Measurements from ENCODE around the gene DNAJC16. TPM values are rescaled to one million over a fixed set of nuclear protein-coding genes. Genes with fewer than 3 reads are reported as not detected.

DNAJC16 gene
- total and polyA plus RNA-seq, 4 donors = 3.3 to 14.2 (median 11.1) TPM

- no peaks in the 10 kb centered on the region for H3K9me3 ChIP-seq (ENCODE audit: control insufficient read depth in 4 of 4, low read length in 3 of 4)
- DNase-seq (ENCODE audit: low spot score) = no peak
- TF ChIP-seq ZBTB33 (IDR thresholded peaks at IDR 0.05) = no peak
- no peak for TF ChIP-seq TAF1 (conservative IDR thresholded peaks at IDR 0.05)
- TF ChIP-seq NR2F2 (IDR thresholded peaks at IDR 0.05) = no peak
- TF ChIP-seq FOXA2 (IDR thresholded peaks at IDR 0.05) = no peak
- TF ChIP-seq HNF4A (conservative IDR thresholded peaks at IDR 0.05) = no peak
- no peak for TF ChIP-seq HNF4G (IDR thresholded peaks at IDR 0.05)
- TF ChIP-seq GABPA (IDR thresholded peaks at IDR 0.05 in 1 of 2, conservative IDR thresholded peaks at IDR 0.05 in 1 of 2) = no peak
- no peak for TF ChIP-seq REST (IDR thresholded peaks at IDR 0.05)
- no peak for TF ChIP-seq SP1 (IDR thresholded peaks at IDR 0.05)
- no peak for TF ChIP-seq RAD21 (IDR thresholded peaks at IDR 0.05)
- TF ChIP-seq JUND (IDR thresholded peaks at IDR 0.05) = no peak
- TF ChIP-seq MAX (IDR thresholded peaks at IDR 0.05) = no peak
- TF ChIP-seq CTCF (IDR thresholded peaks at IDR 0.05; ENCODE audit: low read depth, low read length, missing input control) = no peak
- no peaks in the 10 kb centered on the region for H3K4me1 ChIP-seq (ENCODE audit: control insufficient read depth in 4 of 4, insufficient read depth in 4 of 4, low read length in 3 of 4)
- H3K27me3 ChIP-seq (ENCODE audit: control insufficient read depth in 4 of 4, insufficient read depth in 4 of 4, low read length in 3 of 4) = no peaks in the 10 kb centered on the region
- peaks cover 0 to 9% (median 2%) of the 10 kb centered on the region in 4 donors for H3K36me3 ChIP-seq (ENCODE audit: control insufficient read depth in 4 of 4, insufficient read depth in 3 of 4, low read depth in 1 of 4, low read length in 3 of 4)
- H3K9ac ChIP-seq (ENCODE audit: low read depth in 1 of 2, low read length in 2 of 2) = no peak overlapping the region
- H3K27ac ChIP-seq (ENCODE audit: low read depth in 1 of 2, low read length in 2 of 2) = no peak overlapping the region
- no peak overlapping the region for H3K4me3 ChIP-seq (ENCODE audit: low read depth in 1 of 3, low read length in 3 of 3)
- WGBS = 95% methylated on average over 3 of the region's 3 CpGs
These were observed 38.3 kb upstream of the DNAJC16 start for GRCh38 chr1:15488371-15488770.

GRCh38 chr1:15489052-15489736, 37.5 kb upstream of the DNAJC16 start:
- Histone ChIP-seq H3K27ac (ENCODE audit: low read depth in 1 of 2, low read length in 2 of 2) (no peak overlapping the region), H3K4me3 (ENCODE audit: low read depth in 1 of 3, low read length in 3 of 3) (no peak overlapping the region), H3K36me3 (ENCODE audit: control insufficient read depth in 4 of 4, insufficient read depth in 3 of 4, low read depth in 1 of 4, low read length in 3 of 4) (peaks cover 2 to 16% (median 5%) of the 10 kb centered on the region in 4 donors), H3K4me1 (ENCODE audit: control insufficient read depth in 4 of 4, insufficient read depth in 4 of 4, low read length in 3 of 4) (no peaks in the 10 kb centered on the region), H3K9ac (ENCODE audit: low read depth in 1 of 2, low read length in 2 of 2) (no peak overlapping the region), H3K27me3 (ENCODE audit: control insufficient read depth in 4 of 4, insufficient read depth in 4 of 4, low read length in 3 of 4) (no peaks in the 10 kb centered on the region), H3K9me3 (ENCODE audit: control insufficient read depth in 4 of 4, low read length in 3 of 4) (no peaks in the 10 kb centered on the region)
- DNase-seq (ENCODE audit: low spot score) = no peak
- WGBS = 89% methylated on average over 13 of the region's 13 CpGs
- TF ChIP-seq YY1 (IDR thresholded peaks at IDR 0.05) = no peak
- TF ChIP-seq CTCF (IDR thresholded peaks at IDR 0.05; ENCODE audit: low read depth, low read length, missing input control) = no peak
- no peak for TF ChIP-seq FOXA1 (IDR thresholded peaks at IDR 0.05)
- no peak for TF ChIP-seq TAF1 (conservative IDR thresholded peaks at IDR 0.05)
- TF ChIP-seq HNF4A (conservative IDR thresholded peaks at IDR 0.05) = no peak
- TF ChIP-seq ATF3 (IDR thresholded peaks at IDR 0.05) = no peak
- TF ChIP-seq ZBTB33 (IDR thresholded peaks at IDR 0.05) = no peak
- no peak for TF ChIP-seq MAX (IDR thresholded peaks at IDR 0.05)
